ENCODE results near the gene ANKRD17.
"Not testable (repeated sequence)": the region's sequence is repeated elsewhere in the genome, so short reads cannot be mapped to it uniquely, and the experiment has no call there.

The ANKRD17 gene

GRCh38 chr4:73257651-73258435, 755 bp downstream of the ANKRD17 start:
- in situ Hi-C loops (cut with HindIII; ENCODE audit: low sequenced_read_pairs): no loop called here
- peak overlapping the region; percentile 53 for H3K4me3 ChIP-seq (ENCODE audit: low read depth, low read length)
- no peak for DNase-seq (ENCODE audit: low read depth)
- TF ChIP-seq, protein P1, sequence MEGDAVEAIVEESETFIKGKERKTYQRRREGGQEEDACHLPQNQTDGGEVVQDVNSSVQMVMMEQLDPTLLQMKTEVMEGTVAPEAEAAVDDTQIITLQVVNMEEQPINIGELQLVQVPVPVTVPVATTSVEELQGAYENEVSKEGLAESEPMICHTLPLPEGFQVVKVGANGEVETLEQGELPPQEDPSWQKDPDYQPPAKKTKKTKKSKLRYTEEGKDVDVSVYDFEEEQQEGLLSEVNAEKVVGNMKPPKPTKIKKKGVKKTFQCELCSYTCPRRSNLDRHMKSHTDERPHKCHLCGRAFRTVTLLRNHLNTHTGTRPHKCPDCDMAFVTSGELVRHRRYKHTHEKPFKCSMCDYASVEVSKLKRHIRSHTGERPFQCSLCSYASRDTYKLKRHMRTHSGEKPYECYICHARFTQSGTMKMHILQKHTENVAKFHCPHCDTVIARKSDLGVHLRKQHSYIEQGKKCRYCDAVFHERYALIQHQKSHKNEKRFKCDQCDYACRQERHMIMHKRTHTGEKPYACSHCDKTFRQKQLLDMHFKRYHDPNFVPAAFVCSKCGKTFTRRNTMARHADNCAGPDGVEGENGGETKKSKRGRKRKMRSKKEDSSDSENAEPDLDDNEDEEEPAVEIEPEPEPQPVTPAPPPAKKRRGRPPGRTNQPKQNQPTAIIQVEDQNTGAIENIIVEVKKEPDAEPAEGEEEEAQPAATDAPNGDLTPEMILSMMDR (IDR thresholded peaks at IDR 0.05; ENCODE audit: low read depth, low read length, missing control alignments): no peak

DNA sequence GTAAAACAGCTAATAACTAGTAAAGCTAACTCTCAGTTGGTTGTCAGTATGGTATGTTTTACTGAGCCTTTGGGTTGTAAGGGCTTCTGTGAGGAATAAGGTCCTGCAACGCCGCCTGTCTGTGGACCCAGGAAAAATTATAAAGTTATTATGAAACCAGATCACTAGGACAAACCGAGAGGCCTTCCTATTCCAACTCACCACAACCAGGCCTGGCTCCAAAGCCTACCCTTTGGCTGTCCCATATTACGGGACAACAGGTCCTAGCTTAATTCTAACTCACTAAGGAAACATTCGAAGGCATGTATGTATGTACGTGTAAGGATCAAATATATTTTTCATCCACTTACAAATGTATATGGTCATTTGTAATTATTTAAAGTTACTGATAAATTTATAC, 1.4 kb downstream of the ANKRD17 start:
- in situ Hi-C loops (cut with HindIII; ENCODE audit: low sequenced_read_pairs): no loop called here
- TF ChIP-seq, protein P1 (IDR thresholded peaks at IDR 0.05; ENCODE audit: low read depth, low read length, missing control alignments): peak; percentile 79
- DNase-seq (ENCODE audit: low read depth): peak; percentile 81
- H3K4me3 ChIP-seq (ENCODE audit: low read depth, low read length): peak overlapping the region; percentile 53

DNA sequence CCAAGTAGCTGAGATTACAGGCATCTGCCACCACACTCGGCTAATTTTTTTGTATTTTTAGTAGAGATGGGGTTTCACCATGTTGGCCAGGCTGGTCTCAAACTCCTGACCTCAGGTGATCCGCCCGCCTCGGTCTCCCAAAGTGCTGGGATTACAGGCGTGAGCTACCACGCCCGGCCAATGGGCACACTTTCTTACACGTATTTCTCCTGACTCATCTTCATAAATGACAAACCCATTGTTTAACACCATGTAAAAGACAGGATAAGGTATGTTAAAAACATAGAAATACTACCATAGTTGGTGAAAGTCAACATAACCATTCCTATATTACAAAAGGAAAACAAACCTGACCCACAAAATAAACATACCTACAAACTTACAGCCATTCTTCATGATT, 2.8 kb downstream of the ANKRD17 start:
- DNase-seq (ENCODE audit: low read depth); in situ Hi-C loops (cut with HindIII; ENCODE audit: low sequenced_read_pairs); H3K4me3 ChIP-seq (ENCODE audit: low read depth, low read length): not testable (repeated sequence)

GRCh38 chr4:73252001-73252400, 6.6 kb downstream of the ANKRD17 start:
- no peak overlapping the region for H3K4me3 ChIP-seq (ENCODE audit: low read depth, low read length)
- in situ Hi-C loops (cut with HindIII; ENCODE audit: low sequenced_read_pairs): loop anchor here (5.0 kb wide), 1 partner anchor 80 kb away; no protein-coding TSS in a partner anchor
- DNase-seq (ENCODE audit: low read depth): no peak
- TF ChIP-seq, protein P1 (IDR thresholded peaks at IDR 0.05; ENCODE audit: low read depth, low read length, missing control alignments): no peak

DNA sequence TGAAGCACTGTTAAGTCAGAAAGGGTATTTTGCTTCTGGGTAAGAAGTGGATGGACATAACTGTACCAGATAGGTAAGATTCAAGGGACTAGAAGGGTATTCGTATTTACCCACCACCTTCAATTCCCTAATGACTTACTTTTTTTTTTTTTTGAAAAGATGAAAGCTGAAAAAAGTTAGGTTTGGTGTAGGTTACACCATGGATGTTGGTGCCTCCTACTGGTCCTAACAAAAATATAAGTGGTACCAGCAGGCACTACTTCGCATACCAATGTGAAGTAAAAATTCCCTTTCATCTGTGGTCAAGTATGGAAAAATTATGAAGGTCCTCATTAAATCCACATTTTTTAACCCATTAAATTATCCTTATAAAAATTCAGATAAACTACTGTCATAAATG, 7.2 kb downstream of the ANKRD17 start:
- TF ChIP-seq, protein P1 (IDR thresholded peaks at IDR 0.05; ENCODE audit: low read depth, low read length, missing control alignments): no peak
- in situ Hi-C loops (cut with HindIII; ENCODE audit: low sequenced_read_pairs): loop anchor here (5.0 kb wide), 1 partner anchor 79 kb away; no protein-coding TSS in a partner anchor
- DNase-seq (ENCODE audit: low read depth): no peak
- no peak overlapping the region for H3K4me3 ChIP-seq (ENCODE audit: low read depth, low read length)

- TF ChIP-seq, protein P1 (IDR thresholded peaks at IDR 0.05; ENCODE audit: low read depth, low read length, missing control alignments): no peak
- in situ Hi-C loops (cut with HindIII; ENCODE audit: low sequenced_read_pairs): loop anchor here (5.0 kb wide), 1 partner anchor 78 kb away; no protein-coding TSS in a partner anchor
- DNase-seq (ENCODE audit: low read depth): no peak
- no peak overlapping the region for H3K4me3 ChIP-seq (ENCODE audit: low read depth, low read length)
Measured at GRCh38 chr4:73250642-73251041, 8.0 kb downstream of the ANKRD17 start.

GRCh38 chr4:73248821-73249220, 9.8 kb downstream of the ANKRD17 start:
- in situ Hi-C loops (cut with HindIII; ENCODE audit: low sequenced_read_pairs): no loop called here
- TF ChIP-seq, protein P1 (IDR thresholded peaks at IDR 0.05; ENCODE audit: low read depth, low read length, missing control alignments): no peak
- no peak overlapping the region for H3K4me3 ChIP-seq (ENCODE audit: low read depth, low read length)
- no peak for DNase-seq (ENCODE audit: low read depth)

All from astrocyte of the cerebellum (primary cell).